ENCODE data around the gene WFS1.

DNA sequence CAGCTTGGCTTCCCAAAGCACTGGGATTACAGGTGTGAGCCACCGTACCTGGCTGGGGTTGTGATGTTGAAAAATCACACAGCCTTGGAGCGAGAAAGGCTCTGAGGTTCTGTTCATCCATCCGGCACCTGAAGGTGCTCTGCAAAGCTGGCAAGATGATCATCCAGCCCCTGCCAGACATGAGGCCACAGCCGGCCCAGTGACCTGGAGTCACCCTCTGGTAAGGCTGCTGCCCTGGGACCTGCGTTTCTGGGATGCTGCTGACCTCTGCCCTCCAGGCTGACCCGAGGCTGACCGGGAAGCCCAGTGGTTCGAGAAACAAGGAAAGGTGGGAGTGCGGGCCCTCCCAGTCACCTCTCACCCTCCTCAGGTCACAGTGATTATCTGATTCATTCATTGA lies 13.5 kb upstream of the WFS1 start:
- TF ChIP-seq GATA2 (IDR thresholded peaks at IDR 0.05; ENCODE audit: low read depth, low read length) = no peak
- TF ChIP-seq GATA3 (IDR thresholded peaks at IDR 0.05; ENCODE audit: low read depth, low read length) = no peak
